HEK293 (cell line): ENCODE results near the gene KRTAP4-12.
"Not testable (repeated sequence)": the region's sequence is repeated elsewhere in the genome, so short reads cannot be mapped to it uniquely, and the experiment has no call there.

Experiments
- CTCF ChIA-PET: fragments of 350-600 bp; formaldehyde crosslinking; extraction: SDS; loops from one replicate; lab custom pipeline; 2021; ENCODE audit warnings: antibody characterized with exemption; lab: Yijun Ruan, JAX
- POLR2A ChIA-PET: fragments of 300-600 bp; formaldehyde crosslinking; extraction: SDS; loops from one replicate; lab custom pipeline; 2020; ENCODE audit warnings: antibody characterized with exemption, inconsistent platforms; lab: Yijun Ruan, JAX
- H3K27ac ChIP-seq: fragments of 200-500 bp; sonication (Bioruptor generic); 2 replicates; pipeline ENCODE4 v1.5.1; 2014; ENCODE audit warnings: low read depth, low read length, control low read depth, inconsistent platforms; ENCODE audit errors: extremely low read depth
- H3K36me3 ChIP-seq, 2 experiments: fragments of 200-500 bp in 1 of 2; sonication (Bioruptor generic) in 1 of 2; 1 replicate in 1 of 2; 2 replicates in 1 of 2; pipeline ENCODE4 v1.5.1; 2014 to 2017; ENCODE audit warnings: inconsistent platforms in 2 of 2, low read length in 2 of 2; ENCODE audit not compliant: control insufficient read depth in 2 of 2, insufficient read depth in 1 of 2
- H3K4me1 ChIP-seq: fragments of 200-500 bp; sonication (Bioruptor generic); 2 replicates; pipeline ENCODE4 v1.5.1; 2014; ENCODE audit warnings: mild to moderate bottlenecking, low read length, inconsistent platforms; ENCODE audit not compliant: control insufficient read depth, insufficient read depth
- H3K4me3 ChIP-seq: 2 replicates; pipeline ENCODE4 v1.5.1; 2011; ENCODE audit warnings: low read depth, mild to moderate bottlenecking, control low read depth, low read length, moderate library complexity
- H3K9me3 ChIP-seq: fragments of 200-500 bp; sonication (Bioruptor generic); 2 replicates; pipeline ENCODE4 v1.5.1; 2014; ENCODE audit warnings: low read depth, low read length, inconsistent platforms; ENCODE audit not compliant: control insufficient read depth, insufficient read depth
- BCL11B ChIP-seq: fragments of 450-650 bp; formaldehyde crosslinking; IDR thresholded peaks from 2 replicates; pipeline ENCODE4 v1.5.1; 2016; ENCODE audit warnings: low read depth, missing biosample characterization, missing genetic modification characterization
- EGR2 ChIP-seq: fragments of 450-650 bp; formaldehyde crosslinking; IDR thresholded peaks from 2 replicates; pipeline ENCODE4 v1.5.1; 2016; ENCODE audit warnings: low read depth, missing biosample characterization, missing genetic modification characterization
- FEZF1 ChIP-seq: fragments of 450-650 bp; formaldehyde crosslinking; IDR thresholded peaks from 2 replicates; pipeline ENCODE4 v1.5.1; 2016; ENCODE audit warnings: missing biosample characterization, missing genetic modification characterization
- GLIS2 ChIP-seq: fragments of 450-650 bp; formaldehyde crosslinking; IDR thresholded peaks from 2 replicates; pipeline ENCODE4 v1.5.1; 2016; ENCODE audit warnings: missing biosample characterization, missing genetic modification characterization
- IKZF3 ChIP-seq: fragments of 450-650 bp; IDR thresholded peaks from 2 replicates; pipeline ENCODE4 v1.5.0; 2018; ENCODE audit warnings: missing biosample characterization, mild to moderate bottlenecking, missing genetic modification characterization, moderate library complexity
- KLF7 ChIP-seq: fragments of 450-650 bp; formaldehyde crosslinking; IDR thresholded peaks from 2 replicates; pipeline ENCODE4 v1.5.1; 2016; ENCODE audit warnings: missing biosample characterization, missing genetic modification characterization, borderline replicate concordance
- PRDM1 ChIP-seq: fragments of 450-650 bp; formaldehyde crosslinking; IDR thresholded peaks from 2 replicates; pipeline ENCODE4; 2016; ENCODE audit warnings: missing biosample characterization, missing genetic modification characterization
- RBAK ChIP-seq: fragments of 450-650 bp; formaldehyde crosslinking; IDR thresholded peaks from 2 replicates; pipeline ENCODE4 v1.5.1; 2016; ENCODE audit warnings: missing biosample characterization, missing genetic modification characterization
- SCRT1 ChIP-seq: fragments of 450-650 bp; formaldehyde crosslinking; IDR thresholded peaks from 2 replicates; pipeline ENCODE4 v1.5.1; 2016; ENCODE audit warnings: missing biosample characterization, missing genetic modification characterization, borderline replicate concordance
- SCRT2 ChIP-seq: fragments of 450-650 bp; formaldehyde crosslinking; IDR thresholded peaks from 2 replicates; pipeline ENCODE4 v1.5.1; 2016; ENCODE audit warnings: missing biosample characterization, missing genetic modification characterization
- YY2 ChIP-seq: fragments of 450-650 bp; formaldehyde crosslinking; IDR thresholded peaks from 2 replicates; pipeline ENCODE4 v1.5.1; 2016; ENCODE audit warnings: missing biosample characterization, missing genetic modification characterization
- ZBTB21 ChIP-seq: fragments of 450-650 bp; formaldehyde crosslinking; IDR thresholded peaks from 2 replicates; pipeline ENCODE4 v1.5.1; 2017; ENCODE audit warnings: missing biosample characterization, missing genetic modification characterization
- ZFHX2 ChIP-seq: fragments of 450-650 bp; formaldehyde crosslinking; conservative IDR thresholded peaks from 2 replicates; pipeline ENCODE4 v1.5.1; 2016; ENCODE audit warnings: missing biosample characterization, missing genetic modification characterization
- ZIC2 ChIP-seq: fragments of 450-650 bp; formaldehyde crosslinking; IDR thresholded peaks from 2 replicates; pipeline ENCODE4 v1.5.1; 2016; ENCODE audit warnings: missing biosample characterization, missing genetic modification characterization
- ZNF10 ChIP-seq: fragments of 450-650 bp; formaldehyde crosslinking; IDR thresholded peaks from 2 replicates; pipeline ENCODE4 v1.5.1; 2017; ENCODE audit warnings: missing biosample characterization, missing genetic modification characterization
- ZNF114 ChIP-seq: fragments of 450-650 bp; formaldehyde crosslinking; IDR thresholded peaks from 2 replicates; pipeline ENCODE4 v1.5.0; 2017; ENCODE audit warnings: missing biosample characterization, missing genetic modification characterization
- ZNF19 ChIP-seq: fragments of 450-650 bp; formaldehyde crosslinking; IDR thresholded peaks from 2 replicates; pipeline ENCODE4; 2016; ENCODE audit warnings: missing biosample characterization, missing genetic modification characterization, low read depth
- ZNF266 ChIP-seq: fragments of 450-650 bp; formaldehyde crosslinking; IDR thresholded peaks from 2 replicates; pipeline ENCODE4 v1.5.1; 2016; ENCODE audit warnings: missing biosample characterization, missing genetic modification characterization, low read depth
- ZNF544 ChIP-seq: fragments of 450-650 bp; formaldehyde crosslinking; IDR thresholded peaks from 2 replicates; pipeline ENCODE4 v1.5.0; 2017; ENCODE audit warnings: missing biosample characterization, missing genetic modification characterization
- ZNF548 ChIP-seq: fragments of 450-650 bp; formaldehyde crosslinking; IDR thresholded peaks from 2 replicates; pipeline ENCODE4 v1.5.1; 2016; ENCODE audit warnings: missing biosample characterization, missing genetic modification characterization
- ZNF677 ChIP-seq: fragments of 450-650 bp; IDR thresholded peaks from 2 replicates; pipeline ENCODE4 v1.5.0; 2018; ENCODE audit warnings: missing biosample characterization, mild to moderate bottlenecking, missing genetic modification characterization, moderate library complexity
- TF ChIP-seq, protein P1 (sequence below): fragments of 450-650 bp; formaldehyde crosslinking; IDR thresholded peaks from 2 replicates; pipeline ENCODE4 v1.5.1; 2016; ENCODE audit warnings: missing biosample characterization, missing genetic modification characterization
- TF ChIP-seq, protein P2 (sequence below): fragments of 450-650 bp; formaldehyde crosslinking; IDR thresholded peaks from 2 replicates; pipeline ENCODE4 v1.5.1; 2016; ENCODE audit warnings: missing biosample characterization, missing genetic modification characterization, low read depth
- TF ChIP-seq, protein P3 (sequence below): fragments of 450-650 bp; IDR thresholded peaks from 2 replicates; pipeline ENCODE4 v1.5.1; 2018; ENCODE audit warnings: missing biosample characterization, mild to moderate bottlenecking, missing genetic modification characterization
- TF ChIP-seq, protein P4 (sequence below): fragments of 450-650 bp; formaldehyde crosslinking; IDR thresholded peaks from 2 replicates; pipeline ENCODE4 v1.5.1; 2016; ENCODE audit warnings: missing biosample characterization, missing genetic modification characterization
- TF ChIP-seq, protein P5 (sequence below): fragments of 450-650 bp; IDR thresholded peaks from 2 replicates; pipeline ENCODE4 v1.5.1; 2018; ENCODE audit warnings: missing biosample characterization, missing genetic modification characterization

Gene KRTAP4-12

DNA sequence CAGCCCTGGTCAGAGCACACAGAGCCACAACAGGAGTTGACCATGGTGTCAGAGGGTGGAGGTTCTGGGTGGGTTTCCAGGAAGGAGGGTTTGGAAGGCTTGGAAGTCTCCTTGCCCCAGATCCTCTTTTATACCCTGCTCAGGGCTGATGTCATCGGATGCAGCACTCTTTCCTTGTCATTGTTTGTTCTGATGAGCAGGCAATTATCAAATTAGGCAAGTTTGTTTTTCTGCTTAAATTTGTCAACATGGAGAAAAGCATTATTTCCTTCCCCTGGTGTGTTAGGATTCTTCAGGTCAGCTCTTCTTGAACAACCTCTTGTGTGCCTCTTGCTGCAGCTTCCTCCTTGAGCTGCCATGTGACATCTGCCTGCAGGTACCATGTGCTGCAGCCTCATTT lies 36.7 kb upstream of the KRTAP4-12 start, which contains the start of gene KRTAP4-4:
Gene KRTAP4-4 (minus strand): TSS at position 101 of the 400 bp plus-strand sequence. CDS start 57 bp downstream, at position 44.
- TF ChIP-seq ZFHX2 (tag by site-specific recombination) (no peak), YY2 (tag by site-specific recombination) (no peak), RBAK (tag by site-specific recombination) (no peak), EGR2 (tag by site-specific recombination) (no peak), IKZF3 (tag by site-specific recombination) (no peak), KLF7 (no peak), ZNF677 (no peak), ZNF10 (no peak), PRDM1 (tag by site-specific recombination) (no peak)
- TF ChIP-seq, all 188 proteins: peak for 0
- POLR2A ChIA-PET = no interaction called here

DNA sequence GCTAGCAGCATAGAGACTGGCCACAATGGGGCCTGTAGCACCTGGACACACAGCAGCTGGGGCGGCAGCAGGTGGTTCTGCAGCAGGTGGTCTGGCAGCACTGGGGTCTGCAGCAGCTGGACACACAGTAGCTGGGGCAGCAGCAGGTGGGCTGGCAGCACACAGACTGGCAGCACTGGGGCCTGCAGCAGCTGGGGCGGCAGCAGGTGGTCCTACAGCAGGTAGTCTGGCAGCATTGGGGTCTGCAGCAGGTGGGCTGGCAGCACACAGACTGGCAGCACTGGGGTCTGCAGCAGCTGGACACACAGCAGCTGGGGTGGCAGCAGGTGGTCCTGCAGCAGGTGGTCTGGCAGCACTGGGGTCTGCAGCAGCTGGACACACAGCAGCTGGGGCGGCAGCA lies 36.2 kb upstream of the KRTAP4-12 start:
- H3K27ac ChIP-seq, H3K9me3 ChIP-seq, H3K36me3 ChIP-seq, POLR2A ChIA-PET, H3K4me1 ChIP-seq, CTCF ChIA-PET, H3K4me3 ChIP-seq: not testable (repeated sequence)
- TF ChIP-seq SCRT1 (tag by site-specific recombination) = peak; percentile 94
- peak; percentile 95 for TF ChIP-seq ZIC2
- peak; percentile 74 for TF ChIP-seq SCRT2 (tag by site-specific recombination)

More for the DNA sequence above, 36.7 kb upstream of the KRTAP4-12 start, which contains the start of gene KRTAP4-4:
- Histone ChIP-seq H3K4me3 (no peak within 1 kb of the TSS), H3K27ac (no peak within 1 kb of the TSS), H3K4me1 (no peaks in the 10 kb centered on the region), H3K9me3 (no peaks in the 10 kb centered on the region), H3K36me3 (no peaks in the 10 kb centered on the region)
- CTCF ChIA-PET = no interaction called here

DNA sequence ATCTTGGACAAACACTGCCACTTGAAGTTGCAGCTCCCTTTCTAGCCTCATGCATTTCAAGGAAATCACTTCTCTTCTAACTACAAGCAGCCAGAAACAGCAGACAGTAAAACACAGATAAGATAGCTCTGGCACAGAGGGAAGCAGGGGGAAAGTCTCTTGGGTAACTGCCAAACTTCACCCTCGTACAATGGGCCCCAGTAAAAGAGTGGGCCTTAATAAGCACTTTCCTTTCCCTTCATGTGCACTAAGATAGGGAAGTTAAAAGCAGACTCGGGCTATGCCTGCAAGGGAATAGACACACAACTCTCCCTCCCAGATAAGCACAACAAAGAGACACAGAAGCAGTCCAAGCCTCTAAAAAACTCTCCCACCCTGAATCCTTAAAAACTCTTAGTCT lies 29.9 kb upstream of the KRTAP4-12 start:
- no peak for TF ChIP-seq FEZF1
- no peak for TF ChIP-seq ZNF548
- no peak for TF ChIP-seq ZNF544 (tag by site-specific recombination)
- no peak for TF ChIP-seq ZNF19
- TF ChIP-seq ZNF266 (tag by site-specific recombination) = no peak
- TF ChIP-seq, protein P1, sequence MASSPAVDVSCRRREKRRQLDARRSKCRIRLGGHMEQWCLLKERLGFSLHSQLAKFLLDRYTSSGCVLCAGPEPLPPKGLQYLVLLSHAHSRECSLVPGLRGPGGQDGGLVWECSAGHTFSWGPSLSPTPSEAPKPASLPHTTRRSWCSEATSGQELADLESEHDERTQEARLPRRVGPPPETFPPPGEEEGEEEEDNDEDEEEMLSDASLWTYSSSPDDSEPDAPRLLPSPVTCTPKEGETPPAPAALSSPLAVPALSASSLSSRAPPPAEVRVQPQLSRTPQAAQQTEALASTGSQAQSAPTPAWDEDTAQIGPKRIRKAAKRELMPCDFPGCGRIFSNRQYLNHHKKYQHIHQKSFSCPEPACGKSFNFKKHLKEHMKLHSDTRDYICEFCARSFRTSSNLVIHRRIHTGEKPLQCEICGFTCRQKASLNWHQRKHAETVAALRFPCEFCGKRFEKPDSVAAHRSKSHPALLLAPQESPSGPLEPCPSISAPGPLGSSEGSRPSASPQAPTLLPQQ (tag by site-specific recombination) = no peak
- no peak for TF ChIP-seq ZBTB21 (tag by site-specific recombination)
- TF ChIP-seq, protein P2, sequence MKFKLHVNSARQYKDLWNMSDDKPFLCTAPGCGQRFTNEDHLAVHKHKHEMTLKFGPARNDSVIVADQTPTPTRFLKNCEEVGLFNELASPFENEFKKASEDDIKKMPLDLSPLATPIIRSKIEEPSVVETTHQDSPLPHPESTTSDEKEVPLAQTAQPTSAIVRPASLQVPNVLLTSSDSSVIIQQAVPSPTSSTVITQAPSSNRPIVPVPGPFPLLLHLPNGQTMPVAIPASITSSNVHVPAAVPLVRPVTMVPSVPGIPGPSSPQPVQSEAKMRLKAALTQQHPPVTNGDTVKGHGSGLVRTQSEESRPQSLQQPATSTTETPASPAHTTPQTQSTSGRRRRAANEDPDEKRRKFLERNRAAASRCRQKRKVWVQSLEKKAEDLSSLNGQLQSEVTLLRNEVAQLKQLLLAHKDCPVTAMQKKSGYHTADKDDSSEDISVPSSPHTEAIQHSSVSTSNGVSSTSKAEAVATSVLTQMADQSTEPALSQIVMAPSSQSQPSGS (tag by site-specific recombination) = no peak
- TF ChIP-seq GLIS2 (tag by site-specific recombination) = no peak
- TF ChIP-seq BCL11B = no peak
- TF ChIP-seq, protein P3, sequence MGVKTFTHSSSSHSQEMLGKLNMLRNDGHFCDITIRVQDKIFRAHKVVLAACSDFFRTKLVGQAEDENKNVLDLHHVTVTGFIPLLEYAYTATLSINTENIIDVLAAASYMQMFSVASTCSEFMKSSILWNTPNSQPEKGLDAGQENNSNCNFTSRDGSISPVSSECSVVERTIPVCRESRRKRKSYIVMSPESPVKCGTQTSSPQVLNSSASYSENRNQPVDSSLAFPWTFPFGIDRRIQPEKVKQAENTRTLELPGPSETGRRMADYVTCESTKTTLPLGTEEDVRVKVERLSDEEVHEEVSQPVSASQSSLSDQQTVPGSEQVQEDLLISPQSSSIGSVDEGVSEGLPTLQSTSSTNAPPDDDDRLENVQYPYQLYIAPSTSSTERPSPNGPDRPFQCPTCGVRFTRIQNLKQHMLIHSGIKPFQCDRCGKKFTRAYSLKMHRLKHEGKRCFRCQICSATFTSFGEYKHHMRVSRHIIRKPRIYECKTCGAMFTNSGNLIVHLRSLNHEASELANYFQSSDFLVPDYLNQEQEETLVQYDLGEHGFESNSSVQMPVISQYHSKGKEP (tag by site-specific recombination) = no peak
- TF ChIP-seq, protein P4, sequence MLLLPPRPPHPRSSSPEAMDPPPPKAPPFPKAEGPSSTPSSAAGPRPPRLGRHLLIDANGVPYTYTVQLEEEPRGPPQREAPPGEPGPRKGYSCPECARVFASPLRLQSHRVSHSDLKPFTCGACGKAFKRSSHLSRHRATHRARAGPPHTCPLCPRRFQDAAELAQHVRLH = no peak
- TF ChIP-seq, protein P5, sequence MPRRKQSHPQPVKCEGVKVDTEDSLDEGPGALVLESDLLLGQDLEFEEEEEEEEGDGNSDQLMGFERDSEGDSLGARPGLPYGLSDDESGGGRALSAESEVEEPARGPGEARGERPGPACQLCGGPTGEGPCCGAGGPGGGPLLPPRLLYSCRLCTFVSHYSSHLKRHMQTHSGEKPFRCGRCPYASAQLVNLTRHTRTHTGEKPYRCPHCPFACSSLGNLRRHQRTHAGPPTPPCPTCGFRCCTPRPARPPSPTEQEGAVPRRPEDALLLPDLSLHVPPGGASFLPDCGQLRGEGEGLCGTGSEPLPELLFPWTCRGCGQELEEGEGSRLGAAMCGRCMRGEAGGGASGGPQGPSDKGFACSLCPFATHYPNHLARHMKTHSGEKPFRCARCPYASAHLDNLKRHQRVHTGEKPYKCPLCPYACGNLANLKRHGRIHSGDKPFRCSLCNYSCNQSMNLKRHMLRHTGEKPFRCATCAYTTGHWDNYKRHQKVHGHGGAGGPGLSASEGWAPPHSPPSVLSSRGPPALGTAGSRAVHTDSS (tag by site-specific recombination) = no peak
- no peak for TF ChIP-seq ZNF114 (tag by site-specific recombination)
- TF ChIP-seq, all 188 proteins: peak for 0
- ChIA-PET CTCF (interaction anchor here (1.4 kb wide), 1 partner anchor 495 kb away, joined by 3 read pairs; no protein-coding TSS in a partner anchor), POLR2A (no interaction called here)
- H3K4me1 ChIP-seq = no peaks in the 10 kb centered on the region
- no peaks in the 10 kb centered on the region for H3K36me3 ChIP-seq
- H3K9me3 ChIP-seq = no peaks in the 10 kb centered on the region
- no peak overlapping the region for H3K4me3 ChIP-seq
- H3K27ac ChIP-seq = no peak overlapping the region
